ES-I3 (cell line): ENCODE measurements around the gene RNU1-2.
"Not testable (repeated sequence)": the region's sequence is repeated elsewhere in the genome, so short reads cannot be mapped to it uniquely, and the experiment has no call there.

ENCODE experiments used
- H3K36me3 ChIP-seq: 2 replicates; pipeline ENCODE4 v1.6.1; 2013; ENCODE audit warnings: mild to moderate bottlenecking, low read length, control low read depth, moderate library complexity; ENCODE audit not compliant: insufficient read depth
- H3K4me1 ChIP-seq: 2 replicates; pipeline ENCODE4 v1.6.1; 2013; ENCODE audit warnings: mild to moderate bottlenecking, control low read depth, low read length; ENCODE audit not compliant: insufficient read depth
- H3K9ac ChIP-seq: 2 replicates; pipeline ENCODE4 v1.6.1; 2013; ENCODE audit warnings: low read depth, mild to moderate bottlenecking, low read length, moderate library complexity
- H3K9me3 ChIP-seq: 2 replicates; pipeline ENCODE4 v1.6.1; 2013; ENCODE audit warnings: mild to moderate bottlenecking, low read length, moderate library complexity; ENCODE audit not compliant: control insufficient read depth, insufficient read depth

RNU1-2 gene

DNA sequence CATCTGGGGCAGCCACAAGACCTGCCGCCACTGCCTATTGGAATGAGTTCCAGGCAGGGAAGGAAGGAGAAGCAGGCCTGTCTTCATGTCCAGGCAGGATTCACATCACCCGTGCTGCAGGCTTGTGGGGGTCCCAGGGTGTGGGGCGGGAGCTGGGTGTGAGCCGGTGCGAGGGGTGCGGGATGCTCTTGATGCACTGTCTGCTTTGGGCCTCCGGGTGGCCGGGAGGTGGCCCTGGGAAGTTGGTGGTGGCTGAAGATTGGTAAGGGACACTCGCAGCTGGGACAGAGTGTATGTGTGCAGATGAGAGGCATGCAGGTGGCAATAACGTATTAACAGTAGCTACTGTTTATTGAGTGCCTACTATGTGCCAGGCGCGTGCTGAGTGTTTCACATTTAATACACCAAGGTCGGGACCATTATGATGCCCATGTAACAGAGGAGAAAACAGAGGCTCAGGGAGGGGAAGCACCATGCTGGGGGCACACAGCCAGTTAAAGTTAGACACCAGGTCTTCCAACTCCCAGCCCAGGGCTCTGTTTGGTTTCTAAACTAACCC, 29.2 kb downstream of the RNU1-2 start:
- H3K36me3 ChIP-seq: no peaks in the 10 kb centered on the region
- H3K9me3 ChIP-seq: no peaks in the 10 kb centered on the region
- H3K9ac ChIP-seq: no peak overlapping the region
- peaks cover 9% of the 10 kb centered on the region for H3K4me1 ChIP-seq

DNA sequence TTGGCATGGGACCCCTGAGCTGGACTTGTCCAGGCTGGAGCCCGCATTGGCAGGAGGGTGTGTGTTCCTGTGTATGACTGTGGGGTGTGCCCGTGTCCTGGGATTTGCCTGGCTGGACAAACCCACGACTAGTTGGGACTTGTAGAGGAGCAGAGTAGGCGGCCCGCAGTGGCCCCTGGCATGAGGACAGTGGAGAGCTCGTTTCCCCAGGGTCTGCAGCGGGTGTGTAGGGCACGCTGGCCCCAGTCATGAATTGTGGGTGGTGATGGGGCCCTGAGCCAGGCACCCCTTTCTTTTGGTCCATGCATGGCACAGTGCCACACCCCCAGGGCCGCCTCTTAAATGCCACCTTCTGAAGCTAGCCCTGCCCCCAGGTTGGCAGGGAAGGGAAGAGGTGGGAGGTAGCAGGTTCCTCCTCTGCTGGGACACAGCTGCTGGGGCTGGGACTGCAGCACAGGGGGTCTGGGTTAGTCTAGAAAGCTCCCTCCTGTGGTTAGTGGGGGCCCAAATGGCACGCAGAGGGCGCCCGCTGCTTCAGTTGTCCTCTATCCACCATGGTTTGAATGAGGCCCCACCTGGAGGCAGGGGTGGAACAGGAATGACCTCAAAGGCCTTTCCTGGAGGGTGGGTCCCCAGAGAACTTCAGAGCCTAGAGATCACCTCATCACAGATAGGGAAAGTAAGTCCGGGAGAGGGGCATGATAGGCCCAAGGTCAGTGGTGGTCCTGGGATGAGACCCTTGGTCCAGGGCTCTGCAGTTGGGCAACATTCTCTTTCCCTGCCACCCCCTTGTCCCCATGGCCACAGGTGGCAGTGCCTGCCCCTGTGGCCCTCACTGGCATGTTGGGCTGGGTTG, 30.1 kb downstream of the RNU1-2 start:
- Histone ChIP-seq H3K9ac (no peak overlapping the region), H3K9me3 (no peaks in the 10 kb centered on the region), H3K4me1 (peaks cover 9% of the 10 kb centered on the region), H3K36me3 (no peaks in the 10 kb centered on the region)

DNA sequence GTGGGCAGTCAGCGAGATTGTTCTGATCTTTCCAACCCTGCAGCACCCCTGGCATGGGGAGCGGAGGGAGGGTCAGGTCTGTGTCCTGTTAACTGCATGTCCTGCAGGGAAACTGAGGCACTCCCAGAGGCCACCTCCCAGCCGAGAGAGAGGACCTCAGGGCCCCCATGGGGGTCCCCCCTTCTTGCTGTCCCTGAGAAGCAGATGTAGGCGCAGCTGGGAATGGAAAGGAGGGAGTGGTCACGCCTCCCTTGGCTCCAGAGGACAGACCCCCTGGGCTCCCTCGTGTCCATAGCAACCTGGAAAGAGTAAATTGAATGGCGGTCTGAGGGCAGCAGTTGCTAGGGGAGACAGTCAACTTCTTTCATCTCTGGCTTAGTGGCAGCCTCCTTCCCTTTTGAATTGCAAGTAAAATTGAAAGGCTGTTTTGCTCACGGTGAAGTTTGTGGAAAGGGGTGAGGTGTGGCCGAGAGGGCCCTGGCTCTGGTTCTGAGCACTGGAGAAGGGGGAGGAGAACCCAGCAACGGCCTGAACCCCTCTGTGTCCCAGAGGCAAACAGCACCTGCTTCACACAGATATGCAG, 30.8 kb downstream of the RNU1-2 start:
- peaks cover 4% of the 10 kb centered on the region for H3K4me1 ChIP-seq
- no peak overlapping the region for H3K9ac ChIP-seq

DNA sequence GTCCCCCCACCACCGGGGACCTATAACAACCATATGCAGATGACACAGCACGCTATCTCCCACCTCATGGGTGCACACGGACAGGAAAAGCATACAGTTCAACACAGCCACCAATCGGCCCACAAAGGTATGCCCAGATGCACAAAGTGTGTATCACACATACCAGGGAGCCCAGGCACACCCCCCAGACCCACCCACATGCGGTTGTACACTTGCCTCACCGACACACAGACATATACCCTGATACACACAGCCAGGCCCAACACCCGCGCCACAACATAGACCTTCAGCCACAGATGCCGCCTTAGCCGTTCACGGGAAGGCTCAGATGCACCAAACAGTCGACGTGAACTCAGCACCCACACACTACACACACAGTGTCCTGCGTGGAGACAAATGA, 31.5 kb downstream of the RNU1-2 start:
- no peak overlapping the region for H3K9ac ChIP-seq
- H3K36me3 ChIP-seq: 0 out of 2 replicates have a peak, but pooled peaks cover 6% of the 10 kb centered on the region

More for the DNA sequence above, 30.8 kb downstream of the RNU1-2 start:
- Histone ChIP-seq H3K36me3 (0 out of 2 replicates have a peak, but pooled peaks cover 5% of the 10 kb centered on the region), H3K9me3 (no peaks in the 10 kb centered on the region)

DNA sequence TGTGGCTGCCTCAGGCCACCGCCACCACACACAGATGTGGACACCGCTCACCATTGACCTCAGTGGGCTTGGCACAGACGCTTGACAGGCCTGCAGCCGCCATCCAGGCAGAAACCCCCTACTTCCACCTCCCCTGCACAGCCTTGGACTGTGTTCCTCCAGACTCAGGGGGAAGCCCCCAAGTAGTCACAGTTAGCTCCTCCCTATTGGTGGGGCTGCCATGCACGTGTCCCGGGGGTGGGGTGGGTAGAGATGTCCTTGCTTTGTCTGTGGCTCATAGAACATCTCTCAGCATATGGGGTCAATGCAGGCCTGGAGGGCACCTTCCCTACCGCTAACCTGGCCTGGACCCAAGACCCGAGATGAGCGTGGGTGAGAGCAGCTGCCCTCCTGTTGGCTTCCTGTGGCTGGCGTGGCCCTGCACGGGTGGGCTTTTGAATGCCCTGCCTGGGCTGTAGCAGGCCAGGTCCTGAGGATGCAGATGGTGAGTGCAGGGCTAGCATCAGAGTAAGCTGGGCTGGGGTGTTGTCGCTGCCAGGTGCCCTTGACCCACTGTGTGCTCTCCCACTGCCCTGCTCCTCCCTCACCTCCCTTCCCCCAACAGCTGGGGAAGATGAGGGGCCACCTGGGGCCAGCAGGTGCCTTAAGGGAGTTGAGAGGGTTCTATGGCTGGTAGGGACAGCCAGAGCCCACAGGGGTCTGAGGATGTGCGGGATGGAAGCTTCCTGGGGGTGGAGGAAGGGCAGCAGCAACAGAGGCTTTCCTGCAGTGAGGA, 32.1 kb downstream of the RNU1-2 start:
- H3K9me3 ChIP-seq: no peaks in the 10 kb centered on the region
- H3K4me1 ChIP-seq: peaks cover 4% of the 10 kb centered on the region
- no peak overlapping the region for H3K9ac ChIP-seq
- peaks cover 6% of the 10 kb centered on the region; the same call in 1 of the 2 replicates for H3K36me3 ChIP-seq

More for the DNA sequence above, 31.5 kb downstream of the RNU1-2 start:
- Histone ChIP-seq H3K4me1 (peaks cover 4% of the 10 kb centered on the region), H3K9me3 (no peaks in the 10 kb centered on the region)

DNA sequence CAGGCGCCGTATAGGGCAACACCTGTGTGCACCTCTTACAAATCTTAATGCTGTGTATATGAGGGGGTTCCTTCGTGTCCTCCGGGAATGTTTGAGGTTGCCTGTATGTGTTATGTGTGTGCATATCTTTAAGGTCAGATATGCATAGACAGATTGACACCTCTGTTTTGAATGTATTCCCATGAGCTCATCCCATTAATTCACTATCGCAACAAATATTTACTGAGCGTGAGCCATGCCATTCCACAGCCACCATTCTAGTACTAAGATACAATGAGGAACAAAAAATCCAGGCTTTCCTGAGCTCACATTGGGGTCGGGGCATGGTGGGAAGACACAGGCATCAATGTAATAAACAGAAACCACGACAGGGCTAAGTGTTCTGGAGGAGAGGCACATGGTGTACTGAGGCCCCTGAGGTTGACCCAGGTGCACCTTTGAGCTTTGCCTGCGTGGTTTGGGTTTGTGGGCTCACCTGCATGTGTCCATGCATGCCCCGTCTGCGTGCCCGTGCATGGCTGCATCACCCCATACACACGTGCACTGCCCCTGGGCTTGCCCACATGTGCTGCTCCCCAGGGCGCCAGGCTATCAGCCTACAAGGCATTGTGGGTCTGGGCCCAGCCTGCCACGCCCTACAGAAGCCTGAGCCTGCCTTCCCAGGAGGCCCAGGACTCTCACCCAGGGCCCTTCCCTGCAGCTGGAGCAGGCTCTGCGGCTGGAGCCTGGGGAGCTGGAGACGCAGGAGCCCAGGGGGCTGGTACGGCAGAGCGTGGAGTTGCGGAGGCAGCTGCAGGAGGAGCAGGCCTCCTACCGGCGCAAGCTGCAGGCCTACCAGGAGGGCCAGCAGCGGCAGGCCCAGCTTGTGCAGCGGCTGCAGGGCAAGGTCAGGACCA, 33.6 kb downstream of the RNU1-2 start:
- not testable (repeated sequence) for H3K4me1 ChIP-seq, H3K9ac ChIP-seq, H3K9me3 ChIP-seq, H3K36me3 ChIP-seq

DNA sequence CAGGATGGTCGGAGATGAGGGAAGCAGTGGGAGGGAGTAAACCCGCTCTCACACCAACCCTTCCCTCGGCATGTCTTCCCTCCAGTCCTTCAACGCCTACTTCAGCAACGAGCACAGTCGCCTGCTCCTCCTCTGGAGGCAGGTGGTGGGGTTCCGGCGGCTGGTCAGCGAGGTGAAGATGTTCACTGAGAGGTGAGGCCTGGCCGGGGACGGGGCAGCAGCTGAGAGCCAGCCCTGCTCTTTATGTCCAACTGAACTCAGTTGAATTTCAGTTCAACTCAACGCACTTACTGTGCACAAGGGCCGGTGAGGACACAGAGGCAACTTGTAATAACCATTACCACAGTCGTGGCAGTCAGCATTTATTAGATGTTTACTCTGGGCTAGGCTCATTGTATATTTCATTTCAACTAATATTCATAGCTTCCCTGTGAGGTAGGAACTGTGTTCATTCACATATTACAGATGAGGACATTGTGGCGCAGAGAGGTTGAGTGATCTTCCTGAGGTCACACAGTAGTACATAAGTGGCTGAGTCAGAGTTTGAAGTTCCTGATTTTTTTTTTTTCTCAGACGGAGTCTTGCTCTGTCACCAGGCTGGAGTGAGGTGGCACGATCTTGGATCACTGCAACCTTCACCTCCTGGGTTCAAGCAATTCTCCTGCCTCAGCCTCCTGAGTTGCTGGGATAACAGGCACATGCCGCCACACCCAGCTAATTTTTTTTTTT, 35.6 kb downstream of the RNU1-2 start:
- H3K36me3 ChIP-seq, H3K9ac ChIP-seq, H3K9me3 ChIP-seq, H3K4me1 ChIP-seq: not testable (repeated sequence)

DNA sequence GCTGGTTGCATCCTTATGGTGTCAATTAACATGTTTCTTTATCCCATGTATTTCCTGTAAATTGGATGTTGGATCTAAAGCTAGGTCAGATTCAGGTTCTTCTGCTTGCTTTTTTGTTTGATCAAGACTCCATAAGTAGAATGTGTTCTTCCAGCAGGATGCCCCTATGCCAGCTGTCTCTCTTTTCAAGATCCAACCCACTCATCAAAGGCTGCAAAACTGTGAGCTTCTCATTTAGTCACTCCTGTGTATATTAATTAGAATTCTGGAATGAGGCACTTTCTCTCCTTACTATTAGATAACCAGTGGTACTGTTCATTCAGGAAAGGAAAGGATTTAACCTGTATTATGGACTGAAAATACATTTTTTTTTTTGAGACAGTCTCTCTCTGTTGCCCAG, 38.2 kb downstream of the RNU1-2 start:
- not testable (repeated sequence) for H3K36me3 ChIP-seq

DNA sequence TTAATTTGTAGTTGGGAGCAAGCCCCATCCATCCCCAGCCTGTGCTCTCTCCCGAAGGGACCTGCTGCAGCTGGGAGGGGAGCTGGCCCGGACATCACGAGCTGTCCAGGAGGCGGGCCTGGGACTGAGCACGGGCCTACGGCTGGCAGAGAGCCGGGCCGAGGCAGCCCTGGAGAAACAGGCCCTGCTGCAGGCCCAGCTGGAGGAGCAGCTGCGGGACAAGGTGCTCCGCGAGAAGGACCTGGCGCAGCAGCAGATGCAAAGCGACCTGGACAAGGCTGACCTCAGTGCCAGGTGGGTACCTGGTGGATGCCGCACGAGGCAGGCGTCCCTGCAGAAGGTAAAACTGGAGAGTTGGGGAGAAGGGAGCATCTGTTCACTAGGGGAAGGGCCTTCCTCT, 40.8 kb downstream of the RNU1-2 start:
- not testable (repeated sequence) for H3K9me3 ChIP-seq, H3K4me1 ChIP-seq, H3K9ac ChIP-seq, H3K36me3 ChIP-seq

More for the DNA sequence above, 38.2 kb downstream of the RNU1-2 start:
- H3K9ac ChIP-seq, H3K4me1 ChIP-seq, H3K9me3 ChIP-seq: not testable (repeated sequence)

DNA sequence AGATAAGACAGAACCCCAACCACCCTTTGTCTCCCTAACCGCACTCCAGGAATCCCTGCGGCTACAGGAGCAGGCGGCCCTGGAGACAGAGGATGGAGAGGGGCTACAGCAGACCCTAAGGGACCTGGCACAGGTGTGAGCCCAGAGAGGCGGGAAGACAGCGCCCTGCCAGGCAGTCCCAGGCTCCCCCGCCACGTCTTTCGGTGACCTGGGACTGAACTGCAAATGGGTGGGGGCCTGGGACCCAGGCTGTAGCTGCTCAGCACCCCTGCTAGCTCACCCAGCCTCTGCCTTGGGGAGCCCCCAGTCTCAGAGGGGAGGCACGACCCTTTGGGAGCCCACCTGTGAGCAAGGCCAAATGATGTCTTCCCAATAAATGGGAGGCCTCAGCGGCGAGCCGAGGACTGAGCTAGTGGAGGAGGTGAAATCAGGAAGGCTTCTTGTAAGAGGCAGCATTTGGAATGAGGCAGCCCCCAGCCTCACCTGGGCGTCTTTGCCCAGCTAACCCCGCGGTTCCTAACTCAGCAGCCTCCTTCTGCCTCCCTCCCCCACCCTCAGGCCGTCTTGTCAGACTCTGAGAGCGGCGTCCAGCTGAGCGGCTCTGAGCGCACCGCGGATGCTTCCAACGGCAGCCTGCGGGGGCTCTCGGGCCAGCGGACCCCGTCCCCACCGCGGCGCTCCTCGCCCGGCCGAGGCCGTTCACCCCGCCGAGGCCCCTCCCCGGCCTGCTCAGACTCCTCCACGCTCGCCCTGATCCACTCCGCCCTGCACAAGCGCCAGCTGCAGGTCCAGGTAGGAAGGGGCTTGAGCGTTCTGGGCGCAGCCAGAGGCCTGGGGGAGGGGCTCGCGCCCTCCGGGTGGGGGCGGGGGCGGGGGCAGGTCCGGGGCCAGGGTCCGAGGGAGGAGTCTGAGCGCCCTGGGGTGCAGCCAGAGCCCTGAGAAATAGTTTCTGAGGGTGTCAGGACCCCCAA, 42.9 kb downstream of the RNU1-2 start:
- H3K9me3 ChIP-seq: no peaks in the 10 kb centered on the region
- H3K36me3 ChIP-seq: no peaks in the 10 kb centered on the region
- H3K4me1 ChIP-seq: peaks cover 6% of the 10 kb centered on the region; the same call in 1 of the 2 replicates
- peak overlapping the region; percentile 54; the same call in 1 of the 2 replicates for H3K9ac ChIP-seq

DNA sequence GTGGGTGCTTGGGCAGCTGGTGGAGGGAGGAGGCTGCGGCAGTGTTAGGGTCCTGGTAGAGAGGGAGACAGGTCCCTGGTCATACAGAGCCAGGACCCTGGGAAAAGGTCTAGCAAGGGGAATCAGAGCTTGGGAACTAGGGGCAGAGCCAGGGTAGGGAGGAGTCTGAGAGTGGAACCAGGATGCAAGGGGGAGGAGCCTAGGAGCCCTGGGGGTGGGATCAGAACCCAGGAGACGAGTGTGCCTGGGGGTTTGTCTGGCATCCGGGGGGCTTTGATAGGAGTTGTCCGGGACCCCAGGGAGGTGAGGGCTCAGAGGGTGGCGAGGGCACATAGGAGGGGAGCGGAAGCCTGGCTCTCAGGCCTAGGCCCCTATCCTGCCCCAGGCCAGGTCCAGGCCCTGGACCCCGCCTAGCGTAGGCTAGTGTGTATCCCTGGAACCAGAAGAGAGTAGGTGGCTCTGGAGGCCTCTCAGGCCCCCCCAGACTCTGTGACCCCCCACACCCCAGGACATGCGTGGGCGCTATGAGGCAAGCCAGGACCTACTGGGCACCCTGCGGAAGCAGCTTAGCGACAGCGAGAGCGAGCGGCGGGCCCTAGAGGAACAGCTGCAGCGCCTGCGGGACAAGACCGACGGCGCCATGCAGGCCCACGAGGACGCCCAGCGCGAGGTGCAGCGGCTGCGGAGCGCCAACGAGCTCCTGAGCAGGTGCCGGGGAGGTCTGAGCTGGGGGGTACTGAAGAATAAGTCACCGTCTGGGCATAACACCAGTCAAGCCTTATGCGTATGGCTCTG, 43.8 kb downstream of the RNU1-2 start:
- H3K4me1 ChIP-seq, H3K36me3 ChIP-seq, H3K9me3 ChIP-seq: not testable (repeated sequence)
- peak overlapping the region; percentile 48; the same call in 1 of the 2 replicates for H3K9ac ChIP-seq

DNA sequence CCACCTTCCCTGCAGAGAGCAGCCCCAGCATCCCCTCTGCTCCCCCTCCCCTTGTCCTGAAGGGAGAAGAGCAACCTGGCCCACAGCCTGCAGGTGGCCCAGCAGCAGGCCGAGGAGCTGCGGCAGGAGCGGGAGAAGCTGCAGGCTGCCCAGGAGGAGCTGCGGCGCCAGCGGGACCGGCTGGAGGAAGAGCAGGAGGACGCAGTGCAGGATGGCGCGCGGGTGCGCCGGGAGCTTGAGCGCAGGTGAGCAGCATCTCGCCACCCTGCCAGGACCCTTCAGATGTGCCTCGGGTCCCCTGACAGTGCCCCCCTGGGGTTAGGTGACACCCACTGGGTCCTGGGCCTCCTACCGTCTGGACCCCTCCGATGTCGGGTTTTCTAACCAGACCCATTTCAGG, 48.3 kb downstream of the RNU1-2 start:
- Histone ChIP-seq H3K4me1 (peaks cover 3% of the 10 kb centered on the region; the same call in 1 of the 2 replicates), H3K9me3 (no peaks in the 10 kb centered on the region), H3K36me3 (peaks cover 4% of the 10 kb centered on the region; the same call in 1 of the 2 replicates), H3K9ac (no peak overlapping the region)
